OCI-LY1 (cell line): ENCODE measurements around the gene OLFM4.

ENCODE experiments used
- H2AFZ ChIP-seq: fragments of 200-600 bp; sonication (generic), shearing (Covaris generic); 2 replicates; pipeline ENCODE4 v1.6.0; 2014; ENCODE audit warnings: antibody characterized with exemption, mild to moderate bottlenecking, low read length
- H3F3A ChIP-seq: fragments of 200-600 bp; sonication (generic), shearing (Covaris generic); 2 replicates; pipeline ENCODE4 v1.6.0; 2014; ENCODE audit warnings: mild to moderate bottlenecking, antibody characterized with exemption, low read length, moderate library complexity; ENCODE audit not compliant: insufficient read depth
- H3K27ac ChIP-seq: fragments of 200-600 bp; sonication (generic); 2 replicates; pipeline ENCODE4 v1.5.1; 2014; ENCODE audit warnings: low read length, mixed run types, mild to moderate bottlenecking, low read depth; ENCODE audit not compliant: poor library complexity, severe bottlenecking
- H3K27me3 ChIP-seq: fragments of 200-600 bp; sonication (generic); 2 replicates; pipeline ENCODE4 v1.6.0; 2014; ENCODE audit warnings: antibody characterized with exemption, mild to moderate bottlenecking, low read length, moderate library complexity; ENCODE audit not compliant: insufficient read depth
- H3K36me3 ChIP-seq: fragments of 200-600 bp; sonication (generic); 2 replicates; pipeline ENCODE4 v1.6.1; 2014; ENCODE audit warnings: mild to moderate bottlenecking, antibody characterized with exemption, low read length, moderate library complexity, mixed read lengths; ENCODE audit not compliant: insufficient read depth
- H3K4me1 ChIP-seq: fragments of 200-600 bp; sonication (generic); 2 replicates; pipeline ENCODE4 v1.5.1; 2014; ENCODE audit warnings: mild to moderate bottlenecking, low read length, moderate library complexity; ENCODE audit not compliant: insufficient read depth, severe bottlenecking
- H3K4me2 ChIP-seq: fragments of 200-600 bp; sonication (generic), shearing (Covaris generic); 2 replicates; pipeline ENCODE4 v1.6.1; 2014; ENCODE audit warnings: low read length
- H3K4me3 ChIP-seq: fragments of 200-600 bp; sonication (generic); 2 replicates; pipeline ENCODE4 v1.5.1; 2014; ENCODE audit warnings: low read length, low read depth, mild to moderate bottlenecking, mixed read lengths; ENCODE audit not compliant: poor library complexity, severe bottlenecking
- H3K79me2 ChIP-seq: fragments of 200-600 bp; shearing (Covaris generic); 2 replicates; pipeline ENCODE4 v1.6.1; 2016; ENCODE audit warnings: mixed run types, low read length, mixed read lengths; ENCODE audit not compliant: insufficient read depth
- H3K9ac ChIP-seq: fragments of 200-600 bp; sonication (generic), shearing (Covaris generic); 2 replicates; pipeline ENCODE4 v1.6.1; 2014; ENCODE audit warnings: mild to moderate bottlenecking, low read length, mixed read lengths
- H3K9me2 ChIP-seq: fragments of 200-600 bp; sonication (generic), shearing (Covaris generic); 2 replicates; pipeline ENCODE4 v1.6.1; 2014; ENCODE audit warnings: low read depth, mild to moderate bottlenecking, low read length, mixed read lengths
- H3K9me3 ChIP-seq: fragments of 200-600 bp; shearing (Covaris generic); 2 replicates; pipeline ENCODE4 v1.6.1; 2014; ENCODE audit warnings: low read length, mixed read lengths
- H4K20me1 ChIP-seq: fragments of 200-600 bp; sonication (generic), shearing (Covaris generic); 2 replicates; pipeline ENCODE4 v1.6.0; 2016; ENCODE audit warnings: mild to moderate bottlenecking, low read length; ENCODE audit not compliant: insufficient read depth
- EZH2 ChIP-seq: fragments of 200-600 bp; sonication (generic), shearing (Covaris generic); IDR thresholded peaks from 2 replicates; pipeline ENCODE4 v1.8.0; 2017; ENCODE audit warnings: borderline replicate concordance, mixed run types, mild to moderate bottlenecking, antibody characterized with exemption, low read length, moderate library complexity, mixed read lengths
- TF ChIP-seq, protein P1 (sequence below): fragments of 200-600 bp; sonication (generic), shearing (Covaris generic); IDR thresholded peaks from 2 replicates; pipeline ENCODE4 v1.5.1; 2017; ENCODE audit warnings: mild to moderate bottlenecking, antibody characterized with exemption, low read length, moderate library complexity, mixed read lengths

The OLFM4 gene

GRCh38 chr13:53058065-53058679, 29.6 kb downstream of the OLFM4 start:
- H3K27ac ChIP-seq = no peak overlapping the region
- TF ChIP-seq, protein P1, sequence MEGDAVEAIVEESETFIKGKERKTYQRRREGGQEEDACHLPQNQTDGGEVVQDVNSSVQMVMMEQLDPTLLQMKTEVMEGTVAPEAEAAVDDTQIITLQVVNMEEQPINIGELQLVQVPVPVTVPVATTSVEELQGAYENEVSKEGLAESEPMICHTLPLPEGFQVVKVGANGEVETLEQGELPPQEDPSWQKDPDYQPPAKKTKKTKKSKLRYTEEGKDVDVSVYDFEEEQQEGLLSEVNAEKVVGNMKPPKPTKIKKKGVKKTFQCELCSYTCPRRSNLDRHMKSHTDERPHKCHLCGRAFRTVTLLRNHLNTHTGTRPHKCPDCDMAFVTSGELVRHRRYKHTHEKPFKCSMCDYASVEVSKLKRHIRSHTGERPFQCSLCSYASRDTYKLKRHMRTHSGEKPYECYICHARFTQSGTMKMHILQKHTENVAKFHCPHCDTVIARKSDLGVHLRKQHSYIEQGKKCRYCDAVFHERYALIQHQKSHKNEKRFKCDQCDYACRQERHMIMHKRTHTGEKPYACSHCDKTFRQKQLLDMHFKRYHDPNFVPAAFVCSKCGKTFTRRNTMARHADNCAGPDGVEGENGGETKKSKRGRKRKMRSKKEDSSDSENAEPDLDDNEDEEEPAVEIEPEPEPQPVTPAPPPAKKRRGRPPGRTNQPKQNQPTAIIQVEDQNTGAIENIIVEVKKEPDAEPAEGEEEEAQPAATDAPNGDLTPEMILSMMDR = no peak
- no peak for TF ChIP-seq EZH2
- no peaks in the 10 kb centered on the region for H3K27me3 ChIP-seq
- no peaks in the 10 kb centered on the region for H3K36me3 ChIP-seq
- H3K9me2 ChIP-seq = no peaks in the 10 kb centered on the region
- no peaks in the 10 kb centered on the region for H3K79me2 ChIP-seq
- H2AFZ ChIP-seq = no peak overlapping the region
- no peaks in the 10 kb centered on the region for H3K4me1 ChIP-seq
- H3K4me3 ChIP-seq = no peak overlapping the region
- H3F3A ChIP-seq = no peaks in the 10 kb centered on the region
- no peak overlapping the region for H3K9ac ChIP-seq
- no peak overlapping the region for H3K4me2 ChIP-seq
- H3K9me3 ChIP-seq = no peaks in the 10 kb centered on the region
- no peaks in the 10 kb centered on the region for H4K20me1 ChIP-seq

DNA sequence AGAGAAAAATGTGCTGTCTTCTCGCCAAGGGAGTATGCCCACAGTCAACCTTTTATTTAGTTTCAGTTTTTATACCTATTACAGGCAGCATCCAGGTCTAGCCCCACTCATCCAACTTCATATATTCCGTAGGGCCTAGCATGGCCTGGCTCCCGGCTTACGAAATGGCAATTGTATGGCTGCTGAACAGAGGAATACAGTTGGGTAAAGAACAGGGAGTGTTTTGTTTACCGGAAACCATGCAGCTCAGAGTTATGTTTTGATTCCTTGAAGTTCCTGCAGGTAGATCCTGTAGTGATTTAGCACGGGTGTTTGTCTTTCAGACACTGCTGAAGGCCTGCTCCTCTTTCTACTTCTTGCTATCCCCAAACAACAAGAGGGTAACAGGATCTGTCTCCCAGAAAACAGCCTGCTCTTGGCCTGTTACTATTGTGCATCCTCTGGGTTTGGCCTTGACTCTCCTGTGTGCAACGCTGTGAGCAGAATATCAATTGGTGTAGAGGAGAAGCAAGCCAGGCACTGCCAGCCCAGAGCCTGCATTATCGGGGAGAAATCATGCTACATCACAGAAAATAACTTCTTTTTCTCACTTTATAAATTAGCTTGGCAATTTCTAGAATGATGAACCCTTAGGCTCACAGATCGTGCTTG, 32.4 kb downstream of the OLFM4 start:
- no peaks in the 10 kb centered on the region for H3F3A ChIP-seq
- no peak overlapping the region for H3K4me2 ChIP-seq
- H4K20me1 ChIP-seq = no peaks in the 10 kb centered on the region
- H3K9me3 ChIP-seq = no peaks in the 10 kb centered on the region
- H3K36me3 ChIP-seq = no peaks in the 10 kb centered on the region
- no peaks in the 10 kb centered on the region for H3K79me2 ChIP-seq
- no peak overlapping the region for H3K9ac ChIP-seq
- no peak overlapping the region for H3K27ac ChIP-seq
- no peak overlapping the region for H3K4me3 ChIP-seq
- no peaks in the 10 kb centered on the region for H3K9me2 ChIP-seq
- H3K27me3 ChIP-seq = no peaks in the 10 kb centered on the region
- no peaks in the 10 kb centered on the region for H3K4me1 ChIP-seq
- no peak overlapping the region for H2AFZ ChIP-seq
- no peak for TF ChIP-seq EZH2
- TF ChIP-seq, protein P1 = no peak

GRCh38 chr13:53064731-53065130, 36.1 kb downstream of the OLFM4 start:
- Histone ChIP-seq H2AFZ (no peak overlapping the region), H3K36me3 (no peaks in the 10 kb centered on the region), H4K20me1 (no peaks in the 10 kb centered on the region), H3K4me2 (no peak overlapping the region), H3K27me3 (no peaks in the 10 kb centered on the region), H3K4me1 (no peaks in the 10 kb centered on the region), H3F3A (no peaks in the 10 kb centered on the region), H3K4me3 (no peak overlapping the region), H3K79me2 (no peaks in the 10 kb centered on the region), H3K9me3 (no peaks in the 10 kb centered on the region), H3K9me2 (no peaks in the 10 kb centered on the region), H3K9ac (no peak overlapping the region), H3K27ac (no peak overlapping the region)
- no peak for TF ChIP-seq EZH2
- TF ChIP-seq, protein P1 = no peak
